H9 (cell line): ENCODE data around the gene SSTR3. TPM values are rescaled to one million over a fixed set of nuclear protein-coding genes. Genes with fewer than 3 reads are reported as not detected.

Source experiments
- DNase-seq: peaks from one replicate; pipeline ENCODE4 v3.0.0-alpha.2; 2017
- H2AFZ ChIP-seq: one replicate; pipeline ENCODE4 v1.6.1; 2013; ENCODE audit warnings: mild to moderate bottlenecking, low read length, control low read depth, moderate library complexity
- H2AK5ac ChIP-seq: 2 replicates; pipeline ENCODE4 v1.6.1; 2013; ENCODE audit warnings: low read length, control low read depth, mixed read lengths; ENCODE audit not compliant: insufficient read length
- H2BK120ac ChIP-seq: one replicate; pipeline ENCODE4 v1.6.1; 2013; ENCODE audit warnings: low read depth, mild to moderate bottlenecking, low read length, control low read depth, inconsistent platforms; ENCODE audit not compliant: poor library complexity, severe bottlenecking
- H2BK12ac ChIP-seq: 2 replicates; pipeline ENCODE4 v1.6.1; 2013; ENCODE audit warnings: low read length, control low read depth, mixed read lengths, low read depth; ENCODE audit not compliant: insufficient read length
- H2BK15ac ChIP-seq: 2 replicates; pipeline ENCODE4 v1.6.1; 2013; ENCODE audit warnings: low read depth, low read length, control low read depth
- H2BK20ac ChIP-seq: one replicate; pipeline ENCODE4 v1.6.1; 2013; ENCODE audit warnings: low read depth, mild to moderate bottlenecking, low read length, control low read depth, inconsistent platforms; ENCODE audit not compliant: poor library complexity, severe bottlenecking
- H2BK5ac ChIP-seq: 2 replicates; pipeline ENCODE4 v1.6.1; 2013; ENCODE audit warnings: low read length, control low read depth, mixed read lengths; ENCODE audit not compliant: insufficient read length
- H3K14ac ChIP-seq: 2 replicates; pipeline ENCODE4 v1.6.1; 2013; ENCODE audit warnings: low read length, control low read depth; ENCODE audit not compliant: insufficient read depth
- H3K18ac ChIP-seq: 2 replicates; pipeline ENCODE4 v1.6.1; 2013; ENCODE audit warnings: low read depth, mild to moderate bottlenecking, mixed read lengths, low read length, control low read depth; ENCODE audit not compliant: insufficient read length
- H3K23ac ChIP-seq: 2 replicates; pipeline ENCODE4 v1.6.1; 2013; ENCODE audit warnings: low read length, control low read depth, mixed read lengths, low read depth; ENCODE audit not compliant: insufficient read length
- H3K23me2 ChIP-seq: 2 replicates; pipeline ENCODE4 v1.6.1; 2013; ENCODE audit warnings: low read depth, mild to moderate bottlenecking, mixed read lengths, low read length, control low read depth; ENCODE audit not compliant: insufficient read length, poor library complexity, severe bottlenecking
- H3K27ac ChIP-seq: 2 replicates; pipeline ENCODE4 v1.5.1; 2013; ENCODE audit warnings: low read length, control low read depth, mixed read lengths, low read depth; ENCODE audit not compliant: insufficient read length
- H3K27me3 ChIP-seq: 2 replicates; pipeline ENCODE4 v1.6.1; 2013; ENCODE audit warnings: low read length, control low read depth, inconsistent platforms; ENCODE audit not compliant: insufficient read depth
- H3K4ac ChIP-seq: 2 replicates; pipeline ENCODE4 v1.6.1; 2013; ENCODE audit warnings: low read depth, mild to moderate bottlenecking, control low read depth, inconsistent platforms, low read length, moderate library complexity
- H3K4me1 ChIP-seq: 2 replicates; pipeline ENCODE4 v1.6.1; 2013; ENCODE audit warnings: low read length, control low read depth, inconsistent platforms; ENCODE audit not compliant: insufficient read depth
- H3K4me2 ChIP-seq: 2 replicates; pipeline ENCODE4 v1.6.1; 2013; ENCODE audit warnings: low read length, control low read depth, mixed read lengths; ENCODE audit not compliant: insufficient read length, insufficient read depth
- H3K56ac ChIP-seq: 2 replicates; pipeline ENCODE4 v1.6.1; 2013; ENCODE audit warnings: low read depth, mild to moderate bottlenecking, mixed read lengths, low read length, control low read depth; ENCODE audit not compliant: insufficient read length
- H3K79me1 ChIP-seq: 2 replicates; pipeline ENCODE4 v1.6.1; 2013; ENCODE audit warnings: low read depth, mild to moderate bottlenecking, moderate library complexity, low read length, control low read depth, inconsistent platforms; ENCODE audit not compliant: insufficient read depth, poor library complexity, severe bottlenecking
- H3K79me2 ChIP-seq: 2 replicates; pipeline ENCODE4 v1.6.1; 2013; ENCODE audit warnings: low read length, control low read depth, inconsistent platforms; ENCODE audit not compliant: insufficient read depth
- H3K9ac ChIP-seq: 2 replicates; pipeline ENCODE4 v1.6.1; 2013; ENCODE audit warnings: low read length, control low read depth, mixed read lengths; ENCODE audit not compliant: insufficient read length; ENCODE audit errors: extremely low read depth
- H3K9me3 ChIP-seq: one replicate; pipeline ENCODE4 v1.6.1; 2013; ENCODE audit warnings: low read depth, low read length, inconsistent platforms; ENCODE audit not compliant: control insufficient read depth
- H3T11ph ChIP-seq: one replicate; pipeline ENCODE4 v1.6.1; 2013; ENCODE audit warnings: mild to moderate bottlenecking, low read length, control low read depth, inconsistent platforms
- H4K20me1 ChIP-seq: one replicate; pipeline ENCODE4 v1.6.1; 2013; ENCODE audit not compliant: control insufficient read depth, insufficient read length, insufficient read depth
- H4K5ac ChIP-seq: 2 replicates; pipeline ENCODE4 v1.6.1; 2013; ENCODE audit warnings: low read depth, mild to moderate bottlenecking, mixed read lengths, low read length, control low read depth; ENCODE audit not compliant: insufficient read length
- H4K8ac ChIP-seq: replicated peaks from 2 replicates; pipeline ENCODE4 v1.6.1; 2013; ENCODE audit warnings: low read length, control low read depth, mixed read lengths, low read depth; ENCODE audit not compliant: insufficient read length
- H4K91ac ChIP-seq: 2 replicates; pipeline ENCODE4 v1.6.1; 2013; ENCODE audit warnings: low read depth, mild to moderate bottlenecking, moderate library complexity, mixed read lengths, low read length, control low read depth; ENCODE audit not compliant: insufficient read length
- H3K27ac Mint-ChIP-seq, 3 experiments: 2 replicates in 2 of 3; 3 replicates in 1 of 3; pipeline ENCODE4 v1.8.0; 2020 to 2021; ENCODE audit warnings: mixed read lengths in 3 of 3, mild to moderate bottlenecking in 1 of 3, moderate library complexity in 1 of 3
- H3K27me3 Mint-ChIP-seq: 2 replicates; pipeline ENCODE4 v1.8.0; 2021; ENCODE audit warnings: low read depth, mild to moderate bottlenecking, moderate library complexity, mixed read lengths
- H3K36me3 Mint-ChIP-seq, 3 experiments: 2 replicates in 2 of 3; 3 replicates in 1 of 3; pipeline ENCODE4 v1.8.0; 2020 to 2021; ENCODE audit warnings: low read depth in 3 of 3, mixed read lengths in 3 of 3; ENCODE audit not compliant: insufficient read depth in 1 of 3
- H3K4me1 Mint-ChIP-seq, 2 experiments: 2 replicates each; pipeline ENCODE4 v1.8.0; 2020; ENCODE audit warnings: mixed read lengths in 2 of 2
- H3K4me3 Mint-ChIP-seq, 2 experiments: 2 replicates in 1 of 2; 3 replicates in 1 of 2; pipeline ENCODE4 v1.8.0; 2020 to 2021; ENCODE audit warnings: mild to moderate bottlenecking in 2 of 2, mixed read lengths in 2 of 2, moderate library complexity in 1 of 2
- H3K9me3 Mint-ChIP-seq, 2 experiments: 2 replicates in 1 of 2; 3 replicates in 1 of 2; pipeline ENCODE4 v1.8.0; 2020; ENCODE audit warnings: mild to moderate bottlenecking in 2 of 2, mixed read lengths in 2 of 2, moderate library complexity in 1 of 2
- CTCF ChIP-seq: fragments of 200-600 bp; sonication (generic); conservative IDR thresholded peaks from 3 replicates; pipeline ENCODE4 v1.8.0; 2021; ENCODE audit warnings: antibody characterized with exemption, mild to moderate bottlenecking
- WGBS: extraction: QIAGEN DNeasy Blood & Tissue Kit; methylation state at CpG from one replicate; pipeline ENCODE4 v1.1.7; 2013; ENCODE audit warnings: missing lambda C conversion rate, low lambda C conversion rate, mixed read lengths; ENCODE audit not compliant: insufficient read length; ENCODE audit errors: extremely low coverage; 5-methylcytosine and 5-hydroxymethylcytosine counted together
- total RNA-seq: library from RNA; stranded (reverse); gene quantifications from 2 replicates; pipeline ENCODE4 v1.2.1, GENCODE V29; 2021

Gene SSTR3
- total RNA-seq, 1 experiment from 2014 or later = 0.68 TPM

- no peak overlapping the region for H3K9ac ChIP-seq
- Mint-ChIP-seq H3K4me3 (no peak overlapping the region), H3K36me3 (no peaks in the 10 kb centered on the region; a peak in 1 of 7 replicates), H3K27ac (no peak overlapping the region), H3K27me3 (peaks cover 8% of the 10 kb centered on the region), H3K4me1 (peaks cover 17 to 41% of the 10 kb centered on the region in 2 experiments), H3K9me3 (no peaks in the 10 kb centered on the region)
- DNase-seq = no peak
- no peak overlapping the region for H3T11ph ChIP-seq
- H4K91ac ChIP-seq = no peak overlapping the region
- no peak overlapping the region for H3K18ac ChIP-seq
- H2BK120ac ChIP-seq = no peak overlapping the region
- no peaks in the 10 kb centered on the region for H3K9me3 ChIP-seq
- H3K56ac ChIP-seq = no peak overlapping the region
- no peak overlapping the region for H2AFZ ChIP-seq
- no peak overlapping the region for H3K23ac ChIP-seq
- no peaks in the 10 kb centered on the region for H3K79me1 ChIP-seq
- peaks cover 2% of the 10 kb centered on the region for H3K23me2 ChIP-seq
- no peak overlapping the region for H4K5ac ChIP-seq
- H2BK15ac ChIP-seq = no peak overlapping the region
- H3K27ac ChIP-seq = no peak overlapping the region
- H4K20me1 ChIP-seq = no peaks in the 10 kb centered on the region
- no peak overlapping the region for H3K4ac ChIP-seq
- no CpG with 5 or more reads among the region's 37 CpGs for WGBS
- H3K79me2 ChIP-seq = no peaks in the 10 kb centered on the region
- no peaks in the 10 kb centered on the region for H3K27me3 ChIP-seq
- H3K4me1 ChIP-seq = peaks cover 2% of the 10 kb centered on the region
- no peak overlapping the region for H4K8ac ChIP-seq
- H2BK5ac ChIP-seq = no peak overlapping the region
- no peak overlapping the region for H2AK5ac ChIP-seq
- H2BK12ac ChIP-seq = no peak overlapping the region
- no peak overlapping the region; the same call in 1 of the 2 replicates for H3K14ac ChIP-seq
- no peak overlapping the region for H2BK20ac ChIP-seq
- TF ChIP-seq CTCF = peak; percentile 36; the same call in 2 of the 3 replicates
- H3K4me2 ChIP-seq = no peak overlapping the region
These were observed 30.0 kb downstream of the SSTR3 start for GRCh38 chr22:37182101-37182948.
